ENCODE measurements around the gene RAB40C.

RAB40C gene

DNA sequence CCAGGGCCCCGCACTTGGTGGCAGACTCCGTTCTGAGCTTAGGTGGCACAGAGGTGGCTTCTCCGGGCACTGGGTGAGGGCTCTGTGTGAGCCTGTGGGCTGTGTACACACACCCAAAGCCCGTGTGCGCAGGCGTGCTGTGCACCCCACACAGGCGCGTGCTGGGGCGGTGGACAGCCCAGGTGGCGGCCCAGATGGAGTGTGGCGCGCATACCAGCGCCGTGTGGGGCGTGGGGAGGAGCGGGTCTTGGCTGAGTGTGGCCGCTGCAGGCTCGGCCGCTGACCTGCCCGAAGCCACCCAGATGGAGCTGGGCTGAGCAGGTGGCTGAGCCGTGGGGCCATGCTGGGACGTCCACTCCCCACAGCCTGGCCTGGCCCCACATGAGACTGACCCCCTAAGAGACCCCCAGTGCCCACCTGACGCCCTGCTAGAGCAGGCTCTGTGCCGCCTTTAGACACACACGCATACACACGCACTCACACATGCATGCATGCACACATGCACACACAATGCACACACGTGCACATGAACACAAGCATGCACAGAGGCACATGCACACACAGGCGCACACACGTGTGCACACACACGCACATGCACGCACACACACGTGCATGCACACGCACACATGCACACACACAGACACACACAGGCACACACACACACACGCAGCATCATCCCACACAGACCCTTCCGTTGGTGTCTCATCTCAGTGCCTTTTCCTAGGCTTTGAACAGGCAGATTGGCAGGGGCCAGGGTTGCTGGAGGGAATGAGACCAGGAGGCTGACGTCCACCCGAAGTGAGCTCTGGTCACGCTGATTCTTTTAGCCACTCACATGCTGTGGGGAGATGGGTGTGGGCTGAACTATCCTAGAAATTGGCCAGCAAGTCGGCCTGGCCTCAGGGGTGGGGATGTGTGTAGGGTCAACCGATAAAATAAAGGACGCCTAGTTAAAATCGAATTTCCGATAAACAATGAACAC is 27.6 kb upstream of the RAB40C start:
- Histone ChIP-seq H3K27me3 (peaks cover 54 to 67% (median 58%) of the 10 kb centered on the region in 11 experiments), H3K4me1 (peaks cover 45 to 80% (median 61%) of the 10 kb centered on the region in 10 experiments), H3K9me3 (replicated peaks in 1 of 11) (no peaks in the 10 kb centered on the region), H3K4me3 (no peak overlapping the region), H3K36me3 (no peaks in the 10 kb centered on the region), H4K20me1 (peaks cover 0 to 58% (median 32%) of the 10 kb centered on the region in 11 experiments; a peak in 18 of 22 replicates), H3K27ac (no peak overlapping the region), H3K9ac (no peak overlapping the region), H3K4me2 (0 out of 22 replicates have a peak overlapping the region, but pooled peaks of 1 of the 11 experiments have one; percentile 45)
- no peak for TF ChIP-seq Cebpa-rat (IDR thresholded peaks at IDR 0.05)

DNA sequence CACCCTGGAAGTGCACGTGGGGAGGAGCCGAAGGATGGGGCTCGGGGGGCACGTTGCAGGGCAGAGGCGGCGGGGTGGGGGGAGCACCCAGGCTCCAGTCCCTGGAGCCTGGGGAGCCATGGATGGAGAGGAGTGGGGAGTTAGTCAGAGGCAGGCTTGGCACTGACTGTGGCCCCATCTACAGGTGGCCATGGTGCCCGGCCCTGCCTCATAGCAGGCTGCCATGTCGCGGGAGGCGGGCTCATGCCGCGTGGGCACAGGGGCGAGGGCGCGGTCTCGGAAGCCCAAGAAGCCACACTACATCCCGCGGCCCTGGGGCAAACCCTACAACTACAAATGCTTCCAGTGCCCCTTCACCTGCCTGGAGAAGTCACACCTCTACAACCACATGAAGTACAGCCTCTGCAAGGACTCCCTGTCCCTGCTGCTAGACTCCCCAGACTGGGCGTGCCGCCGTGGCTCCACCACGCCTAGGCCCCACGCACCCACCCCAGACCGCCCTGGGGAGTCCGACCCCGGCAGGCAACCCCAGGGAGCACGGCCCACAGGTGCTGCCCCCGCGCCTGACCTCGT is 26.7 kb upstream of the RAB40C start:
- H3K4me1 ChIP-seq, result peaks cover 45 to 80% (median 61%) of the 10 kb centered on the region in 10 experiments

DNA sequence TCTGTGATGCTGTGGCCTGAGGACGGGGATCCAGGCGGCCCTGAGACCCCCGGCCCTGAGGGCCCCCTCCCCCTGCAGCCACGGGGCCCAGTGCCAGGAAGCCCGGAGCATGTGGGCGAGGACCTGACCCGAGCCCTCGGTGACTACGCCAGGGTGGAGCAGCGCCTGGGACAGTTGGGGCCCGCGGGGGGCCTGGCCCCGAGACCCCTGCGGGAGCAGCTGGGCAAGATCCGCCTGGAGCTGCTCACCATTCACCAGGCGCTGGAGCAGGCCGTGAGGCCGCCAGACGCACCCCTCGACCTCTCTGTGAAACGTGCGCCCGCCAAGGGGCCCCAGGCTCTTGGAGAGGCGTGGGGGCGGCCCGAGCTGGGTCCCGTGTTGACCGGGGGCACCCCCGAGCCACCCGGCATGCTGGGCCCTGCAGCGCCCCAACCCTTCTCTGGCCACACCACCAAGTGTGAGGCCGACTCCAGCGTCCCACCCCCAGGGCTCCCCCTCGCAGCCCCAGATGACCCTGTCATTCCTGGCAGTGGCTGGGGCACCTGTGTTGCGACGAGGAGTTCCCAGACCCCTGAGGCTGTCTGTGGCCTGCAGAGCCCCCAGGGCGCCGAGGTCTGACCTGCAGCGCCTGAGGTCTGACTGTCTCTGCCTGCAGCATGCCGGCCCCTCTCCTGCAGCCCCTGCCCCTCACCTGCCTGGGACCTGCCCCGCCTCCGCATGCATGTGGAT is 25.0 kb upstream of the RAB40C start:
- H3K4me1 ChIP-seq, result peaks cover 45 to 75% (median 56%) of the 10 kb centered on the region in 10 experiments
- H3K27me3 ChIP-seq, result peaks cover 32 to 44% (median 39%) of the 10 kb centered on the region in 11 experiments
- H3K9me3 ChIP-seq (replicated peaks in 1 of 11), result no peaks in the 10 kb centered on the region
- H3K27ac ChIP-seq, result no peak overlapping the region
- peak overlapping the region in 10 of 11 experiments; percentile 91 to 99 (median 98); a peak in 19 of 22 replicates for H3K4me2 ChIP-seq
- no peak overlapping the region for H3K4me3 ChIP-seq
- H3K36me3 ChIP-seq, result no peaks in the 10 kb centered on the region
- TF ChIP-seq Cebpa-rat (IDR thresholded peaks at IDR 0.05), result no peak
- peak overlapping the region in 4 of 11 experiments; percentile 86 to 94 (median 92); a peak in 3 of 22 replicates for H3K9ac ChIP-seq
- peaks cover 0 to 32% (median 6%) of the 10 kb centered on the region in 11 experiments; a peak in 15 of 22 replicates for H4K20me1 ChIP-seq

More for the DNA sequence above, 26.7 kb upstream of the RAB40C start:
- H3K9ac ChIP-seq, result no peak overlapping the region
- H3K36me3 ChIP-seq, result no peaks in the 10 kb centered on the region
- no peaks in the 10 kb centered on the region for H3K9me3 ChIP-seq (replicated peaks in 1 of 11)
- peak overlapping the region in 4 of 11 experiments; percentile 1 to 26 (median 13); a peak in 2 of 22 replicates for H3K4me2 ChIP-seq
- no peak overlapping the region for H3K27ac ChIP-seq
- no peak overlapping the region for H3K4me3 ChIP-seq
- H3K27me3 ChIP-seq, result peaks cover 49 to 61% (median 56%) of the 10 kb centered on the region in 11 experiments
- TF ChIP-seq Cebpa-rat (IDR thresholded peaks at IDR 0.05), result no peak
- peaks cover 0 to 49% (median 23%) of the 10 kb centered on the region in 11 experiments; a peak in 18 of 22 replicates for H4K20me1 ChIP-seq

DNA sequence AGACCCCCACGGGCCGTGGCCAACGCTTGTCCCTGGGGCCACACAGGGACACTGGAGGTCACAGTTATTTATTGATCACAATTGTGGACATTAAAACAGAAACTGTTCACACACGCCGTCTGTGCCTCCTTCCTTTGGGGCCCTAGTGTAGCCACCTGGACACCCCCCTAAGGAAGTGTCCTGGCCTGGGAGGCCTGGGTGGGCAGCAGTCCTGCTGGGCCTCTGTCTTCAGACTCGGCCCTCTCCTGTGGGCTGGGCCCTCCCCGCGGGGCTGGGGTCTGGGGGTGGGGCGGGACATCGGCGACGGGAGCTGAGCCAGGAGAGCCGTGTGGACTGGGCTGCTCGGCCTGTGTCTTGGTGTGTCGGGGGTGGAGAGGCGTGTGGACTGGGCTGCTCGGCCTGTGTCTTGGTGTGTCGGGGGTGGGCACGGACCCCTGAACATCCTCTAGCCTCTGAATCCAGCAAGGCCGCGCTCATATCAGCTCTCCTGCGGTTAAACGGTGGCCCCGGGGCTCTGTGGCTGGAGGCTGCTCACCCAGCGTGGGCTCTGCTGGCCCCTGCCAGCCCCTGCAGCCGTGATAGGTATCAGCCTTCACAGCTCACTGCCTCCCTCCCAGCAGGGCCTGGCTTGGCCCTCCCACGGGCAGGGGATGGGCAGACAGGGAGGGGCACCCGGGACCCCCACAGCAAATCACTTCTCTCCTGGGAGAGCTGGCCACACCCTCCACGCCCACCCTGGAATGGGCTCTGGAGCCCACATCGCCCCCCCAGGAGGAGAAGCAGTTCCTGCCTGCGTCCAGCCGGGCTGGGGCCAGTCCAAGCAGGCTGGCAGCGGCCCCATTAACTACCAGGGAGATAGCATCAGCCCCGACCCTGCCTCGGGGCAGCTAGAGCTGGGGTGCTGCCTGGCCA is 24.2 kb upstream of the RAB40C start:
- Histone ChIP-seq H3K4me1 (peaks cover 45 to 74% (median 58%) of the 10 kb centered on the region in 10 experiments), H3K9ac (peak overlapping the region in 10 of 11 experiments; percentile 69 to 94 (median 89); a peak in 19 of 22 replicates)

DNA sequence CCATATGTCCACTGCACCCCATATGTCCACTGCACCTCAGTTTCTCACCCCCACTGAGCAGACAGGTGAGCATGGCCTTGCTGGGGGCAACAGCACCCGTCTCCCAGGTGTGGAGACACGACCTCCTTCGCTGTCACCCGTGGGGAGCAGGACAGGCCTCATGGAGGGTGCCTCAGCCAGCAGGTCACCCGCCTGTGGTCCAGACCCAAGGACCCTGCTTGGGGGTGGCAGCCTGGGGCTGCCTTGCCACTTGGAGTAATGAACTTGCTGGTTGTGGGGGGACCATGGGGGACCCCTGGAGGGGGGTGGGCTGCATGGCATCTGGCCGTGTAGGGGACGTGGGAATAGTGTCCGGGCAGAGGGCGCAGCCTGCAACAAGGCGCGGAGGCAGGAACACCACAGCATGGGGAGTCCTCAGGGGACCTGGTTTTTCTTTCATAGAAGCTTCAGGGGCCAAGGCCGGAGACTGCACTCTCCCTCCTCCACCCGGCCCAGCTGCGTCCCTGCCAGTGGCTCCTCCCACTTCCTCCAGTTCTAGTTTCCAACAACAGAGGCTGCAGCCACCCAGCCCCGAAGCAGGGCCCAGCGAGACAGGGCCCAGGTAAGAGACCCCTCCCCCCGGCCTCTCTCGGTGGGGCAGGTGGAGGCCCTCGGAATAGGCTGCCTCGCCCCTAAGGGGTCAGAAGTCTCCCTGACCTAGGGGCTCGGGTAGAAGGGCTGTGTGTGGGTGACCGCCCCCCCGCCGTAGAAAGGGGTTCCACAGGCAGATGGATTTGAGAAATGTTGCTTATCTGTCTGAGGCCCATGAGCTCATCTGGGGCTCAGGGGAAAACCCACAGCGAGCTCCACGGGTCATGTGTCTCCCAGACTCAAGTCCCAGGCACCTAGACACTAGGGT is 23.1 kb upstream of the RAB40C start, which contains the start of gene NHLRC4:
Gene NHLRC4 (plus strand): TSS at position 531 of the 898 bp plus-strand sequence. CDS start 1,043 bp downstream, outside the sequence.
- Histone ChIP-seq H3K4me3 (peak within 1 kb of the TSS; percentile 47 to 61 (median 54)), H3K36me3 (peaks cover 0 to under 1% (median 0%) of the 10 kb centered on the region in 11 experiments; a peak in 2 of 22 replicates)

More for the DNA sequence above, 24.2 kb upstream of the RAB40C start:
- Histone ChIP-seq H3K4me3 (peak overlapping the region in 6 of 10 experiments; percentile 48 to 61 (median 55); a peak in 11 of 20 replicates), H3K9me3 (replicated peaks in 1 of 11) (no peaks in the 10 kb centered on the region), H3K36me3 (no peaks in the 10 kb centered on the region), H3K27me3 (peaks cover 24 to 36% (median 31%) of the 10 kb centered on the region in 11 experiments), H3K27ac (peak overlapping the region; percentile 47 to 86 (median 76); a peak in 18 of 22 replicates), H4K20me1 (peaks cover 0 to 37% (median 11%) of the 10 kb centered on the region in 11 experiments; a peak in 12 of 22 replicates), H3K4me2 (peak overlapping the region; percentile 91 to 99 (median 98))
- TF ChIP-seq Cebpa-rat (IDR thresholded peaks at IDR 0.05), result no peak

DNA sequence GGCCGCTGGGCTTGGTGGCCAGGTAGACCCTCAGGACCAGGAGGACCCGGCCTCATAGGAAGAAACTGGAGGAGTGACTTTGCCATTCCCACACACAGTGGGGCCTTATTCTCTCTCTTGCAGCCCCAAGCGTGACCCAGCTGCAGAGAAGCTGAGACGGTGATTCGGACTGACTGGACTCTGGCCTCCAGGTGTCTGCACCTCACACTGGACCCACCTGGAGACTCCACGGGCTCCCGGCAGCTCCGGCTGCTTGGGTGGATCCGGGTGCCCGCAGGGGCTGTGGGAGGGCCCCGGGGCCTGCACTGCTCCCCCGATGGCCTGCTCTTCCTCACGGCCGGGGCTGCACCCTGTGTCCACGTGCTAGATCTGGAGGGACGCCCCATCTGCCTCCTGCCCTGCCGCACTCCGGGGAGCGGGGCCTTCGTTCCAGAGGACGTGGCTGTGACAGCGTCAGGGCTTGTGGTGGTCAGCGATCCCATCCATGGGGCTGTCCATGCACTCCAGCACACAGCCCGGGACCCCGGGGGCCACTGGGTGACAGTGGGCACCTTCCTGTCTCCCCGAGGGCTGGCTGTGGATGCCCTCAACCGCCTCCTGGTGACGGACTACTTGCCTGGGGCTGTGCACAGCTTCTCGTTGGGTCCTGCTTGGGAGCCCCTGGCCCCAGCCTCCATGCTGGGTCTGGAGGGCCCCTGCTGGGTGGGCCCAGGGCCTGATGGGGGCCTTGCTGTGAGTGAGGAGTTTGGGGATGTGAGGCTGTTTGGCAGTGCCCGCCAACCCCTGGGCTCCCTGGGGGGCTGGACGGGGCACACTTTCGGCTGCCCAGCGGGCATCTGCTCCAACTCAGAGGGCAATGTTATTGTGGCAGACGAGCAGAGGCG is 22.3 kb upstream of the RAB40C start:
- no peak for TF ChIP-seq Cebpa-rat (IDR thresholded peaks at IDR 0.05)
- Histone ChIP-seq H3K4me1 (peaks cover 49 to 70% (median 64%) of the 10 kb centered on the region in 10 experiments), H3K4me3 (peak overlapping the region; percentile 47 to 61 (median 54)), H3K9me3 (replicated peaks in 1 of 11) (no peaks in the 10 kb centered on the region), H3K27ac (peak overlapping the region; percentile 63 to 86 (median 76); a peak in 21 of 22 replicates), H3K36me3 (peaks cover 0 to 10% (median 3%) of the 10 kb centered on the region in 11 experiments; a peak in 8 of 22 replicates), H3K27me3 (peaks cover 4 to 17% (median 12%) of the 10 kb centered on the region in 11 experiments), H4K20me1 (peaks cover 0 to 37% (median 15%) of the 10 kb centered on the region in 11 experiments; a peak in 18 of 22 replicates), H3K4me2 (peak overlapping the region; percentile 91 to 99 (median 98)), H3K9ac (peak overlapping the region; percentile 69 to 94 (median 88))

More for the DNA sequence above, 23.1 kb upstream of the RAB40C start, which contains the start of gene NHLRC4:
- peaks cover 13 to 26% (median 21%) of the 10 kb centered on the region in 11 experiments for H3K27me3 ChIP-seq
- no peak for TF ChIP-seq Cebpa-rat (IDR thresholded peaks at IDR 0.05)
- H3K9ac ChIP-seq, result peak within 1 kb of the TSS; percentile 69 to 94 (median 88)
- H4K20me1 ChIP-seq, result peaks cover 0 to 37% (median 9%) of the 10 kb centered on the region in 11 experiments; a peak in 14 of 22 replicates
- H3K4me1 ChIP-seq, result peaks cover 49 to 70% (median 62%) of the 10 kb centered on the region in 10 experiments
- H3K27ac ChIP-seq, result peak within 1 kb of the TSS; percentile 63 to 86 (median 76); a peak in 21 of 22 replicates
- H3K9me3 ChIP-seq (replicated peaks in 1 of 11), result no peaks in the 10 kb centered on the region
- peak within 1 kb of the TSS; percentile 91 to 99 (median 98) for H3K4me2 ChIP-seq
